Kidney epithelial cell (primary cell): ENCODE measurements around the gene KLHL22. TPM values are rescaled to one million over a fixed set of nuclear protein-coding genes. Genes with fewer than 3 reads are reported as not detected.

Experiments used
- DNase-seq: peaks from one replicate; pipeline ENCODE4 v3.0.0-alpha.2; 2010; ENCODE audit warnings: low read depth
- H3K27me3 ChIP-seq: 2 replicates; pipeline ENCODE4 v1.6.0; 2011; ENCODE audit warnings: low read length; ENCODE audit not compliant: control insufficient read depth, insufficient read depth
- H3K36me3 ChIP-seq: 2 replicates; pipeline ENCODE4 v1.5.1; 2011; ENCODE audit warnings: low read length; ENCODE audit not compliant: control insufficient read depth, insufficient read depth
- H3K4me3 ChIP-seq: 2 replicates; pipeline ENCODE4 v1.5.1; 2011; ENCODE audit warnings: low read depth, mild to moderate bottlenecking, control low read depth, low read length
- CTCF ChIP-seq: IDR thresholded peaks from 2 replicates; pipeline ENCODE4 v1.5.1; 2011; ENCODE audit warnings: mild to moderate bottlenecking, moderate library complexity, low read length, control low read depth, inconsistent platforms; ENCODE audit not compliant: insufficient read depth, poor library complexity, severe bottlenecking
- total RNA-seq: library from RNA; depleted of rRNA; stranded (reverse); fragments of >200 nt; gene quantifications from 2 replicates; pipeline ENCODE4 v1.2.3, GENCODE V29; 2015

KLHL22 gene
- total RNA-seq, 1 donor from 2014 or later = 18.6 TPM

GRCh38 chr22:20463324-20464095, 32.1 kb downstream of the KLHL22 start:
- Histone ChIP-seq H3K36me3 (peaks cover 1% of the 10 kb centered on the region), H3K27me3 (no peaks in the 10 kb centered on the region), H3K4me3 (no peak overlapping the region)
- no peak for TF ChIP-seq CTCF
- no peak for DNase-seq

GRCh38 chr22:20459862-20460261, 35.7 kb downstream of the KLHL22 start:
- Histone ChIP-seq H3K4me3 (no peak overlapping the region), H3K27me3 (no peaks in the 10 kb centered on the region), H3K36me3 (peaks cover 4% of the 10 kb centered on the region)
- no peak for DNase-seq
- no peak for TF ChIP-seq CTCF

- DNase-seq = no peak
- Histone ChIP-seq H3K4me3 (no peak overlapping the region), H3K27me3 (no peaks in the 10 kb centered on the region), H3K36me3 (peaks cover 4% of the 10 kb centered on the region)
- no peak for TF ChIP-seq CTCF
Measured at GRCh38 chr22:20459152-20459542, 36.4 kb downstream of the KLHL22 start.

- no peak for DNase-seq
- Histone ChIP-seq H3K4me3 (no peak overlapping the region), H3K27me3 (no peaks in the 10 kb centered on the region), H3K36me3 (peaks cover 4% of the 10 kb centered on the region)
- no peak for TF ChIP-seq CTCF
Measured at GRCh38 chr22:20458530-20459151, 37.0 kb downstream of the KLHL22 start.

- Histone ChIP-seq H3K4me3 (no peak overlapping the region), H3K27me3 (no peaks in the 10 kb centered on the region), H3K36me3 (peaks cover 4% of the 10 kb centered on the region)
- DNase-seq = no peak
- no peak for TF ChIP-seq CTCF
Measured at GRCh38 chr22:20457506-20458240, 37.9 kb downstream of the KLHL22 start.
